Measurements from ENCODE around the gene GAPT.

GRCh38 chr5:58504766-58505165, 13.5 kb downstream of the GAPT start:
- no peak for TF ChIP-seq CTCF (IDR thresholded peaks at IDR 0.05)
- no peak for TF ChIP-seq POLR2A (IDR thresholded peaks at IDR 0.05)

Measured in esophagus squamous epithelium (tissue), 4 donors.